ENCODE data around the gene DEGS1.
A peak's percentile ranks its signal among the peaks of the same experiment; 100 is the strongest.
"Not testable (repeated sequence)": the region's sequence is repeated elsewhere in the genome, so short reads cannot be mapped to it uniquely, and the experiment has no call there.

The DEGS1 gene

GRCh38 chr1:224201383-224201782, 18.3 kb downstream of the DEGS1 start:
- peaks cover 9% of the 10 kb centered on the region for H3K4me1 ChIP-seq (ENCODE audit: insufficient read depth, low read length)
- no peaks in the 10 kb centered on the region for H3K27me3 ChIP-seq (ENCODE audit: control insufficient read depth in 1 of 2, insufficient read depth in 2 of 2, low read length in 2 of 2)
- no peak overlapping the region for H3K4me3 ChIP-seq (ENCODE audit: low read depth in 1 of 2, low read length in 2 of 2)
- no peak overlapping the region for H3K27ac ChIP-seq (ENCODE audit: low read depth, low read length)
- H3K9me3 ChIP-seq (ENCODE audit: low read length): no peaks in the 10 kb centered on the region
- no peak overlapping the region for H3K9ac ChIP-seq (ENCODE audit: low read length)
- H3K36me3 ChIP-seq (ENCODE audit: insufficient read depth, low read length): no peaks in the 10 kb centered on the region

DNA sequence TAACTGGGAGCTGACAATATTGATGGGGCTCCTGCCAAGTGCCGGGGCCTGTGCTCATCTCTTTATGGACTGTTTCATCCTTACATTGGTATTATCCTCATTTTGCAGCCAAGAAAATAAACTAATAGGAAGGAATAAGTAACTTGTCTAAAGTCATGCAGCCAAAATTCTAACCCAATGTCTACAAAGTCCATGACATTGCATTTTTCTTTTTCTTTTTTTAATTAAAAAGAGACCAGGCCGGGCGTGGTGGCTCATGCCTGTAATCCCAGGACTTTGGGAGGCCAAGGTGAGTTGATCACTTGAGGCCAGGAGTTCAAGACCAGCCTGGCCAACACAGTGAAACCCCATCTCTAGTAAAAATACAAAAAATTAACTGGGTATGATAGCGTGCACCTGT, 18.8 kb downstream of the DEGS1 start:
- peaks cover 9% of the 10 kb centered on the region for H3K4me1 ChIP-seq (ENCODE audit: insufficient read depth, low read length)
- H3K27ac ChIP-seq (ENCODE audit: low read depth, low read length): no peak overlapping the region
- no peaks in the 10 kb centered on the region for H3K27me3 ChIP-seq (ENCODE audit: control insufficient read depth in 1 of 2, insufficient read depth in 2 of 2, low read length in 2 of 2)

GRCh38 chr1:224203243-224204016, 20.4 kb downstream of the DEGS1 start:
- H3K4me1 ChIP-seq (ENCODE audit: insufficient read depth, low read length): peaks cover 9% of the 10 kb centered on the region
- no peak overlapping the region for H3K9ac ChIP-seq (ENCODE audit: low read length)
- no peaks in the 10 kb centered on the region for H3K27me3 ChIP-seq (ENCODE audit: control insufficient read depth in 1 of 2, insufficient read depth in 2 of 2, low read length in 2 of 2)
- H3K9me3 ChIP-seq (ENCODE audit: low read length): no peaks in the 10 kb centered on the region
- no peak overlapping the region for H3K4me3 ChIP-seq (ENCODE audit: low read depth in 1 of 2, low read length in 2 of 2)
- no peak overlapping the region for H3K27ac ChIP-seq (ENCODE audit: low read depth, low read length)
- H3K36me3 ChIP-seq (ENCODE audit: insufficient read depth, low read length): no peaks in the 10 kb centered on the region

More for the DNA sequence above, 18.8 kb downstream of the DEGS1 start:
- H3K36me3 ChIP-seq (ENCODE audit: insufficient read depth, low read length): no peaks in the 10 kb centered on the region
- no peaks in the 10 kb centered on the region for H3K9me3 ChIP-seq (ENCODE audit: low read length)
- no peak overlapping the region for H3K9ac ChIP-seq (ENCODE audit: low read length)
- no peak overlapping the region for H3K4me3 ChIP-seq (ENCODE audit: low read depth in 1 of 2, low read length in 2 of 2)

GRCh38 chr1:224205438-224205840, 22.4 kb downstream of the DEGS1 start:
- Histone ChIP-seq H3K27me3 (ENCODE audit: control insufficient read depth in 1 of 2, insufficient read depth in 2 of 2, low read length in 2 of 2) (no peaks in the 10 kb centered on the region), H3K4me1 (ENCODE audit: insufficient read depth, low read length) (peaks cover 9% of the 10 kb centered on the region), H3K9ac (ENCODE audit: low read length) (no peak overlapping the region), H3K27ac (ENCODE audit: low read depth, low read length) (no peak overlapping the region), H3K36me3 (ENCODE audit: insufficient read depth, low read length) (no peaks in the 10 kb centered on the region), H3K4me3 (ENCODE audit: low read depth in 1 of 2, low read length in 2 of 2) (peak overlapping the region in 1 of 2 donors; percentile 59), H3K9me3 (ENCODE audit: low read length) (no peaks in the 10 kb centered on the region)

DNA sequence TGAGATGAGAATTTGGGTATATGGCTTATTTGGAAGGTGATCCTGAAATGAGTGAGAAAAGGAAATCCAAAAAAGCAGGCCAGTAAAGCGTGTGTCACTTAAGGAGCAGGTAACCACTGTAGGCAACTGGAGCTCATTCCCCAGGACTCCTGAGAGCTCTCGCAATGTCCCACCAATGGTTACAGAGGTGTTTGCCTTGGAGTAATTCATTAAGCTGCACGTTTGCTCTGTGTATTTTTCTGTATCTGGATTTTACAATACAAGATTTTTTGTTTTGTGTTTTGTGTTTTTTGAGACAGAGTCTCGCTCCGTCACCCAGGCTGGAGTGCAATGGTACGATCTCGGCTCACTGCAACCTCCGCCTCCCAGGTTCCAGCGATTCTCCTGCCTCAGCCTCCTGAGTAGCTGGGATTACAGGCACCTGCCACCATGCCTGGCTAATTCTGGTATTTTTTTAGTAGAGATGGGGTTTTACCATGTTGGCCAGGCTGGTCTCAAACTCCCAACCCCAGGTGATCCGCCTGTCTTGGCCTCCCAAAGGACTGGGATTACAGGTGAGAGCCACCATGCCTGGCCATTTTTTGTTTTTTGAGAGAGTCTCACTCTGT, 23.0 kb downstream of the DEGS1 start:
- H3K27me3 ChIP-seq (ENCODE audit: control insufficient read depth in 1 of 2, insufficient read depth in 2 of 2, low read length in 2 of 2); H3K27ac ChIP-seq (ENCODE audit: low read depth, low read length); H3K9ac ChIP-seq (ENCODE audit: low read length); H3K4me3 ChIP-seq (ENCODE audit: low read depth in 1 of 2, low read length in 2 of 2); H3K36me3 ChIP-seq (ENCODE audit: insufficient read depth, low read length); H3K9me3 ChIP-seq (ENCODE audit: low read length); H3K4me1 ChIP-seq (ENCODE audit: insufficient read depth, low read length): not testable (repeated sequence)

DNA sequence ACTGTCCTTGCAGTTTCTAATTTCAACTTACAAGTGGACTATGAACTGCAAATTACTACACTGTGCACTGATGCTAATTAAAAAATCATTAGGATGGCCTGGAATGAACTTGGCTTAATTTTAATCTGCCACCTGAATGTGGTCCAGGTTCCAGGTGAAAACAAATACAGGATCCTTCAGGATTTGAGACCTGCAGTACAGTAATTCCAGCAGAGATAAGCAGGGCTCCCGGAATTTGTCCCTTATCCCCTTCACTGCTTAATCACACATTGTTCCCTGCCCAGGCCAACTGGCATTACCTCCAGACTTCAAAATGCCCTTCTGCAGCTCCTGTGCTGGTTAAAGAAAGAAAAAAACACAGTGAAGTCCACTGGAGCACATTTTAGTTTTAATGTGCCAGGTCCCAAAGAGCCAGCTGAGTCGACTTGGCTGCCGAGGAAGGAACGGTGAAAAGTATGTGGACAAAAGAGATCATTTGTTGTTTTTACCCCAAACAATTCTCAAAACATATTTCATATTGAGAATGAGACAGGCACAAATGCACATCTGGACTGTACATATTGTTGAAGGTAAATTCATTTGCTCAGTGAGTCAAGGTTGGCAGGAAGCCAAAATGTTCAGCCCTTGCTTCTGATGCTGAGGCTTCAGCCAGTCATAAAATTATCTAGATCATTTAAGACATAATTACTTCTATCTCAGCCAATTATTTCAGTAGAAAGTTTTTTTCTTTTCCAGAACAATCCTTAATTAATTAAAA, 28.3 kb downstream of the DEGS1 start:
- H3K36me3 ChIP-seq (ENCODE audit: insufficient read depth, low read length): no peaks in the 10 kb centered on the region
- H3K27me3 ChIP-seq (ENCODE audit: control insufficient read depth in 1 of 2, insufficient read depth in 2 of 2, low read length in 2 of 2): no peaks in the 10 kb centered on the region
- H3K4me3 ChIP-seq (ENCODE audit: low read depth in 1 of 2, low read length in 2 of 2): no peak overlapping the region
- no peaks in the 10 kb centered on the region for H3K4me1 ChIP-seq (ENCODE audit: insufficient read depth, low read length)
- no peaks in the 10 kb centered on the region for H3K9me3 ChIP-seq (ENCODE audit: low read length)
- no peak overlapping the region for H3K27ac ChIP-seq (ENCODE audit: low read depth, low read length)
- no peak overlapping the region for H3K9ac ChIP-seq (ENCODE audit: low read length)

- no peaks in the 10 kb centered on the region for H3K36me3 ChIP-seq (ENCODE audit: insufficient read depth, low read length)
- no peaks in the 10 kb centered on the region for H3K4me1 ChIP-seq (ENCODE audit: insufficient read depth, low read length)
- no peak overlapping the region for H3K4me3 ChIP-seq (ENCODE audit: low read depth in 1 of 2, low read length in 2 of 2)
- no peaks in the 10 kb centered on the region for H3K27me3 ChIP-seq (ENCODE audit: control insufficient read depth in 1 of 2, insufficient read depth in 2 of 2, low read length in 2 of 2)
- H3K9ac ChIP-seq (ENCODE audit: low read length): no peak overlapping the region
- H3K27ac ChIP-seq (ENCODE audit: low read depth, low read length): no peak overlapping the region
- no peaks in the 10 kb centered on the region for H3K9me3 ChIP-seq (ENCODE audit: low read length)
Observed at GRCh38 chr1:224212618-224213061, 29.6 kb downstream of the DEGS1 start.

GRCh38 chr1:224213438-224214119, 30.5 kb downstream of the DEGS1 start:
- H3K4me1 ChIP-seq (ENCODE audit: insufficient read depth, low read length): no peaks in the 10 kb centered on the region
- H3K9me3 ChIP-seq (ENCODE audit: low read length): no peaks in the 10 kb centered on the region
- no peak overlapping the region for H3K9ac ChIP-seq (ENCODE audit: low read length)
- no peak overlapping the region for H3K4me3 ChIP-seq (ENCODE audit: low read depth in 1 of 2, low read length in 2 of 2)
- H3K27ac ChIP-seq (ENCODE audit: low read depth, low read length): no peak overlapping the region
- no peaks in the 10 kb centered on the region for H3K27me3 ChIP-seq (ENCODE audit: control insufficient read depth in 1 of 2, insufficient read depth in 2 of 2, low read length in 2 of 2)
- H3K36me3 ChIP-seq (ENCODE audit: insufficient read depth, low read length): no peaks in the 10 kb centered on the region

GRCh38 chr1:224216382-224216781, 33.3 kb downstream of the DEGS1 start:
- no peak overlapping the region for H3K9ac ChIP-seq (ENCODE audit: low read length)
- no peaks in the 10 kb centered on the region for H3K36me3 ChIP-seq (ENCODE audit: insufficient read depth, low read length)
- no peak overlapping the region for H3K27ac ChIP-seq (ENCODE audit: low read depth, low read length)
- H3K27me3 ChIP-seq (ENCODE audit: control insufficient read depth in 1 of 2, insufficient read depth in 2 of 2, low read length in 2 of 2): no peaks in the 10 kb centered on the region
- no peaks in the 10 kb centered on the region for H3K4me1 ChIP-seq (ENCODE audit: insufficient read depth, low read length)
- no peaks in the 10 kb centered on the region for H3K9me3 ChIP-seq (ENCODE audit: low read length)
- no peak overlapping the region for H3K4me3 ChIP-seq (ENCODE audit: low read depth in 1 of 2, low read length in 2 of 2)

DNA sequence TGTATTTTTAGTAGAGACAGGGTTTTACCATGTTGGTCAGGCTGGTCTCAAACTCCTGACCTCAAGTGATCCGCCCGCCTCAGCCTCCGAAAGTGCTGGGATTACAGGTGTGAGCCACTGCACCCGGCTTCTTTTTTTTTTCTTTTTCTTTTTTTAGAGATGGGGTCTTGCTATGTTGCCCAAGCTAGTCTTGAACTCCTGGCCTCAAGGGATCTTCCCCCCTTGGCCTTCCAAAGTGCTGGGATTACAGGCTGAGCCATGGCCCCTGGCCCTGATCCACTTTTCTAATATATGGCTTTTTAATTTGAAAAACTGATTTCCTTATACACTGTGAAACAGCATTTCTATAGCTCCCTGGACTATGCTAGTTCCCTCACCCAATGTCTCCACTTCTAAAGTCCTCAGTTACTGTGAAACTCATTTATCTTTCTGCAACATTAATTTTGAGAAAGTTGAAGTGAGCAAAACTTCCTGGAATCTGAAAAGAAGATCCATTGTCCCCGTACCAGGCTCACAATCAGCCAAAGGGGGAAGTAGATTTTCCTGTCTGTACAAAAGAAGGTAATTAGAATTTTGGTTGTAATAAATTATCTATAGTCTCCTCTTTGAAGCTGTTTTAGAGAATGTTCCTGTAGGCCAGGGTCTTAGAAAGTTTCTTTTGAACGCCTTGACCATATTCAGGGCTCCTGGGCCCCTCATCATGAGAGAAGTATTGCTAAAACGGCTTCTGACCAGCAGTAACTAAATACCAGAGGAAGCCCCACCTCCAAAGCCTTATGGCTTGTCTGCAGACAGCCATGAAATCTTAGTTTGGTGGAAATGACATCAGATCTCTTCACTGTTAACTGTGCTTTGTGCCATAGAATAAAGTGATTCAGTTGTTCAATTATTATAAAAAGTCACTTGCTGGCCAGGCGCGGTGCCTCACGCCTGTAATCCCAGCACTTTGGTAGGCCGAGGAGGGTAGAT, 34.9 kb downstream of the DEGS1 start:
- no peak overlapping the region for H3K9ac ChIP-seq (ENCODE audit: low read length)
- no peaks in the 10 kb centered on the region for H3K27me3 ChIP-seq (ENCODE audit: control insufficient read depth in 1 of 2, insufficient read depth in 2 of 2, low read length in 2 of 2)
- H3K9me3 ChIP-seq (ENCODE audit: low read length): no peaks in the 10 kb centered on the region
- no peaks in the 10 kb centered on the region for H3K4me1 ChIP-seq (ENCODE audit: insufficient read depth, low read length)
- no peak overlapping the region for H3K4me3 ChIP-seq (ENCODE audit: low read depth in 1 of 2, low read length in 2 of 2)
- no peaks in the 10 kb centered on the region for H3K36me3 ChIP-seq (ENCODE audit: insufficient read depth, low read length)
- no peak overlapping the region for H3K27ac ChIP-seq (ENCODE audit: low read depth, low read length)
